22Rv1 (cell line): Measurements from ENCODE around the gene TATDN3.

ENCODE experiments used
- H3K27ac ChIP-seq: fragments of 450-650 bp; 2 replicates; pipeline ENCODE4 v1.5.1; 2017
- ZFX ChIP-seq: fragments of 450-650 bp; IDR thresholded peaks from 2 replicates; pipeline ENCODE4 v1.6.1; 2017; ENCODE audit warnings: antibody characterized with exemption, borderline replicate concordance
- TF ChIP-seq, protein P1 (sequence below): fragments of 450-650 bp; IDR thresholded peaks from 2 replicates; pipeline ENCODE4 v1.5.1; 2017; ENCODE audit warnings: mild to moderate bottlenecking

Gene TATDN3, protein sequence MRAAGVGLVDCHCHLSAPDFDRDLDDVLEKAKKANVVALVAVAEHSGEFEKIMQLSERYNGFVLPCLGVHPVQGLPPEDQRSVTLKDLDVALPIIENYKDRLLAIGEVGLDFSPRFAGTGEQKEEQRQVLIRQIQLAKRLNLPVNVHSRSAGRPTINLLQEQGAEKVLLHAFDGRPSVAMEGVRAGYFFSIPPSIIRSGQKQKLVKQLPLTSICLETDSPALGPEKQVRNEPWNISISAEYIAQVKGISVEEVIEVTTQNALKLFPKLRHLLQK

DNA sequence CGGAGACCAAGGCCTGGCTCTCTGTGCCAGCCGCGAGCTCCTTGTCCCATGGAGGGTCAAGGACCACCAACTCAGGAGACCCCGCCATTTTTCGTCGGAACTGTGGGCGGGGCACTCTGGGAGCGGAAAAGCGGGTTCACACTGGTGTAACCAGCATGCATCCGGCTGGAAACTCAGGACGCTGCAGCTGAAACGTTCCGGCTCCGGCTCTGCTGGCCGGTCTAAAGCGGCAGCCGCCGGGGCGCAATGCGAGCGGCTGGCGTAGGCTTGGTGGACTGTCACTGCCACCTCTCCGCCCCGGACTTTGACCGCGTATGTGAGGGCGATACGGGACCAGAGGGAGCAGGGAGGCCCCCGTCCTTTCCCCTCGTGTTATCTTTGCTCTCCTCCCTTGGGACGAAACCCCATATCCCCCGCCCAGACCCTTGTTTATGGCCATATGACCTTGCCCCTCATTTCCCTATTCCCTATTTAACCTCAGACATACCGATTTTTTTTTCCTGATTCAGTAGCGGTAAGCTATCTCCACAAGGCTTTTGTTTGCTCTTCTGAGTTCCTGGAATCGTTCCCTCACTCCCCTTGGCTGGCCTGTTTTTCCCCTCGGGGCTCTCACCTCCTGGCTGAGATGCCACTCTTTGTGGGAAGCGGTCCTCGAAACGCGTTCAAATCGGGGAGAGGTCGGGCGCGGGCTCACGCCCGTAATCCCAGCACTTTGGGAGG lies at the start of gene TATDN3, which contains the start of gene NSL1:
TATDN3 (plus strand) TSS at position 219 of the 720 bp plus-strand sequence; CDS start at position 247, 28 bp downstream.
NSL1 (minus strand) TSS at position 102 of the 720 bp plus-strand sequence; CDS start at position 88, 14 bp downstream.
- TF ChIP-seq ZFX: no peak
- TF ChIP-seq, protein P1, sequence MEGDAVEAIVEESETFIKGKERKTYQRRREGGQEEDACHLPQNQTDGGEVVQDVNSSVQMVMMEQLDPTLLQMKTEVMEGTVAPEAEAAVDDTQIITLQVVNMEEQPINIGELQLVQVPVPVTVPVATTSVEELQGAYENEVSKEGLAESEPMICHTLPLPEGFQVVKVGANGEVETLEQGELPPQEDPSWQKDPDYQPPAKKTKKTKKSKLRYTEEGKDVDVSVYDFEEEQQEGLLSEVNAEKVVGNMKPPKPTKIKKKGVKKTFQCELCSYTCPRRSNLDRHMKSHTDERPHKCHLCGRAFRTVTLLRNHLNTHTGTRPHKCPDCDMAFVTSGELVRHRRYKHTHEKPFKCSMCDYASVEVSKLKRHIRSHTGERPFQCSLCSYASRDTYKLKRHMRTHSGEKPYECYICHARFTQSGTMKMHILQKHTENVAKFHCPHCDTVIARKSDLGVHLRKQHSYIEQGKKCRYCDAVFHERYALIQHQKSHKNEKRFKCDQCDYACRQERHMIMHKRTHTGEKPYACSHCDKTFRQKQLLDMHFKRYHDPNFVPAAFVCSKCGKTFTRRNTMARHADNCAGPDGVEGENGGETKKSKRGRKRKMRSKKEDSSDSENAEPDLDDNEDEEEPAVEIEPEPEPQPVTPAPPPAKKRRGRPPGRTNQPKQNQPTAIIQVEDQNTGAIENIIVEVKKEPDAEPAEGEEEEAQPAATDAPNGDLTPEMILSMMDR: no peak
- H3K27ac ChIP-seq: peak within 1 kb of the TSS; percentile 86

DNA sequence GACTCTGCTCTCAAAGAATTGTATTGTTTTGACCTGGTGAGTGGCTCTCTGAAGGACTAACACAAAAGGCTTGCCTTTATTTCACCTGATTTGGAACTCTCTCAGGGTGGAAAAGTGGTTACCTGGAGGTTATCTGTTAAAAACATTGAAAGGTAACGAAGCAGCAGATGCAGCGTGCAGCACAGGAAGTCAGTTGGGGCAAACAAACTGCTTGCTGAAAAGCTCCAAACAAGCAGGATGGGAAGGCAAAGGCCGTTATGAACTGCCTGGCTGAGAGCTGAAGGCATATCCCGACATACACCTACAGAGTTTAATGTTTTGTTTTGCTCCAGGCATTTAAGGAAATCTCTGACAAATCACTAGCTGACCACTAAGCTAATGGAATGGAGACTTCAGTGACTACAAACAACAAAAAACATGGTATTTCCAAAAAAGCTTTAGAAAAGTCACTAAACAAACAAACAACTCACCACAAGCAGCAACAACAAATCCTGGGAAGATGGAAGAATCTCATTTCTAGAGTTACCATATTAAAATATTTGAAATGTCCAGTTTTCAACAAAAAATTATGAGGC lies 47.7 kb upstream of the TATDN3 start:
- no peak for TF ChIP-seq ZFX
- TF ChIP-seq, protein P1: no peak
- no peak overlapping the region for H3K27ac ChIP-seq

DNA sequence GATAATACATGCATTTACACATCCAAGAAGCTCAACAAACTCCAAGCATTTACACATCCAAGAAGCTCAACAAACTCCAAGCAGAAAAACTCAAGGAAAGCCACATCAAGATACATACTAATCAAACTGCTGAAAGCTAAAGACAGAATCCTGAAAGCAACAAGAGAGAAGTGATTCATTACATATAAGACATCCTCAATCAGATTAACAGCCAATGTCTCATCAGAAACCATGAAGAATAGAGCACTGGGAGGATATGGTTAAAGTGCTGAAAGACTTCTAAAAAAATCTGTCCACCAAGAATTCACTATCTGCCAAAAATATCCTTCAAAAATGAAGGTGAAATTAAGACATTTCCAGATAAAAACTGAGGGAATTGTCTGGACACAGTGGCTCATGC lies 46.4 kb upstream of the TATDN3 start:
- no peak for TF ChIP-seq ZFX
- TF ChIP-seq, protein P1: no peak
- H3K27ac ChIP-seq: no peak overlapping the region

DNA sequence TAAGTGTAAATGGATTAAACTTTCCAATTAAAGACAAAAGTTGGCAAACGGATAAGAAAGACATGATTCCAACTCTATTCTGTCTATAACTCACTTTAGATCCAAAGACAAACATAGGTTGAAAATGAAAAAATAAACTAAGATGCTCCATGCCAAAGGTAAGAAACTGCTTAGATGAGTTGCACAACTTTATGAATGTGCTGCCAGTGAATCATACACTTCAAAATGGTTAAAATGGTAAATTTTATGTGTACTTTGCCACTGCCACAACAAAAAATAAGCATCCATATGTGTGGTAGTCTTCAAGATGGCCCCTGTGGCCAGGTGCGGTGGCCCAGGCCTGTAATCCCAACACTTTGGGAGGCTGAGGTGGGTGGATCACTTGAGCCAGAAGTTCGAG lies 45.1 kb upstream of the TATDN3 start:
- no peak for TF ChIP-seq ZFX
- TF ChIP-seq, protein P1: no peak
- no peak overlapping the region for H3K27ac ChIP-seq

DNA sequence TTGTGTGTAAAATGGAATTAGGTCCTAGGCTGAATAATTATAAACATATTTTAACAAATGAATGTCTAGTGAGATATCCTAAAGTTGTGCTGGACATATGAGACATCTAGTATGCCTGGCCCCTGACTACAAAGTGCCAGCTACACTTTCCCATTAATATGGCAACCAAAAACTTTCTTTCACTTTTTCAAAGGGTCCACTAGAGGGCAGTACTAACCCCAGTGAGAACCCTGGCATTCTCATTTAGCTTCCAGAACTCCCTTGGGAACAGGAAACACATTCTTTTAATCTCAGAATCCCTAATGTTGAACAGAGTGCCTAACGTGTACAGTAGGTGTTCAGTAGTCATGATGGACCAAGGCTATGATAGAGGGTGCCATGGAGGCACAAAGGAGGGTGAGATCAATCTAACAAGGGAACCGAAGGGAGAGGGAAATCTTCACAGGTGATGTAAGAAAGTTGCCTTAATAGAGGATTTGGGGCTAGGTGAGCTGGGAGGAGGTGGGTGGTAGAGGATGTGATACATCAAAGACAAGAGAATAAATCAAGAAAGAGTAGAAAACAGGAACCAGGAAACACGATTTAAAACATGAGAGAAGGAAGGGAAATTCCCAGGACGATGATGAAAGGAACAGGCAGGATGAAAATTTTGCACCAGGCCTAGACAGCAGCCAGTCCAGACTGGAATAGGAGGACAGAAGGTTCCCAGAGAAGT lies 41.7 kb upstream of the TATDN3 start:
- peak overlapping the region; percentile 19 for H3K27ac ChIP-seq
- TF ChIP-seq, protein P1: peak; percentile 99
- TF ChIP-seq ZFX: no peak

DNA sequence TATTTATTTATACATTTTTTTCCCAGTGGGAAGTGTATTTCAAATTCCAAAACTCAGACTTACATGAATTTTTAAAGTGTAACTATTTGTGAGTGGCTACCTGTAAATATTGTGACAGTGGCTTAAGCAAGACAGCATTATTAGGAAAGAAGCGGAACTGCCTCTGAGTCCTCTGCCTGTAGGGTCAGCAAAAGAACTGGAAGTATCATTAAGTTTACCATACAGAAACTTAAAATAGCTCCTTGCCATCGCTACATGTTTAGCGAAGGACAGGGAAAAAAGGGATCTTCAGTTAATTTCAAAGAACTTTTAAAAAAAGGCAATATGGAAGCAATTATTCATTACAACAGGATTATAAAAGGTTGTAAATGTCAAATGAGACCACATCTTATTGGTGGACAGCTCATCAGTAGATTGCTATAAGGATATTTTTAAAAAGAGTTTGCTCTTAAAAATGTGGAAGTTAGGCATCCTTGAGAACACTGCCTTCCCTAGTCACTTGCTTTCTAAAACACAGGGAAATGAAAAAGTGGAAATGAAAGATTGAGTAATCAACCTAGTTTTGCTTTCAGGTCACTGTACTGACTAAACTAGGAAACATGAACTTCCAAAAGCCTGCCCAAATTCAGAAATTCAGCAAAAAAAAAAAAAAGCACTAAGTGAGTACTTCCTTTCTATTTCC lies 39.3 kb upstream of the TATDN3 start:
- no peak overlapping the region for H3K27ac ChIP-seq
- no peak for TF ChIP-seq ZFX
- TF ChIP-seq, protein P1: no peak
